Measurements from ENCODE around the gene RUNX2. TPM values are rescaled to one million over a fixed set of nuclear protein-coding genes. Genes with fewer than 3 reads are reported as not detected.

The RUNX2 gene
- polyA plus RNA-seq, 1 donor from 2014 or later, result not detected

GRCh38 chr6:45702849-45703739 lies 375.0 kb downstream of the RUNX2 start:
- H3K4me2 ChIP-seq (ENCODE audit: low read length), result no peak overlapping the region
- no peaks in the 10 kb centered on the region for H3F3A ChIP-seq (ENCODE audit: insufficient read depth, low read length, poor library complexity, severe bottlenecking)
- TF ChIP-seq EZH2 (IDR thresholded peaks at IDR 0.05; ENCODE audit: borderline replicate concordance, insufficient read depth, low read length, poor library complexity, severe bottlenecking), result no peak
- no peak for TF ChIP-seq MXI1 (conservative IDR thresholded peaks at IDR 0.05; ENCODE audit: poor library complexity, severe bottlenecking)
- TF ChIP-seq POLR2AphosphoS5 (IDR thresholded peaks at IDR 0.05), result no peak
- no peak for TF ChIP-seq TAF1 (IDR thresholded peaks at IDR 0.05; ENCODE audit: low read depth)
- TF ChIP-seq EP300 (conservative IDR thresholded peaks at IDR 0.05; ENCODE audit: poor library complexity, severe bottlenecking), result no peak
- TF ChIP-seq, protein P1, sequence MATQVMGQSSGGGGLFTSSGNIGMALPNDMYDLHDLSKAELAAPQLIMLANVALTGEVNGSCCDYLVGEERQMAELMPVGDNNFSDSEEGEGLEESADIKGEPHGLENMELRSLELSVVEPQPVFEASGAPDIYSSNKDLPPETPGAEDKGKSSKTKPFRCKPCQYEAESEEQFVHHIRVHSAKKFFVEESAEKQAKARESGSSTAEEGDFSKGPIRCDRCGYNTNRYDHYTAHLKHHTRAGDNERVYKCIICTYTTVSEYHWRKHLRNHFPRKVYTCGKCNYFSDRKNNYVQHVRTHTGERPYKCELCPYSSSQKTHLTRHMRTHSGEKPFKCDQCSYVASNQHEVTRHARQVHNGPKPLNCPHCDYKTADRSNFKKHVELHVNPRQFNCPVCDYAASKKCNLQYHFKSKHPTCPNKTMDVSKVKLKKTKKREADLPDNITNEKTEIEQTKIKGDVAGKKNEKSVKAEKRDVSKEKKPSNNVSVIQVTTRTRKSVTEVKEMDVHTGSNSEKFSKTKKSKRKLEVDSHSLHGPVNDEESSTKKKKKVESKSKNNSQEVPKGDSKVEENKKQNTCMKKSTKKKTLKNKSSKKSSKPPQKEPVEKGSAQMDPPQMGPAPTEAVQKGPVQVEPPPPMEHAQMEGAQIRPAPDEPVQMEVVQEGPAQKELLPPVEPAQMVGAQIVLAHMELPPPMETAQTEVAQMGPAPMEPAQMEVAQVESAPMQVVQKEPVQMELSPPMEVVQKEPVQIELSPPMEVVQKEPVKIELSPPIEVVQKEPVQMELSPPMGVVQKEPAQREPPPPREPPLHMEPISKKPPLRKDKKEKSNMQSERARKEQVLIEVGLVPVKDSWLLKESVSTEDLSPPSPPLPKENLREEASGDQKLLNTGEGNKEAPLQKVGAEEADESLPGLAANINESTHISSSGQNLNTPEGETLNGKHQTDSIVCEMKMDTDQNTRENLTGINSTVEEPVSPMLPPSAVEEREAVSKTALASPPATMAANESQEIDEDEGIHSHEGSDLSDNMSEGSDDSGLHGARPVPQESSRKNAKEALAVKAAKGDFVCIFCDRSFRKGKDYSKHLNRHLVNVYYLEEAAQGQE (IDR thresholded peaks at IDR 0.05; ENCODE audit: borderline replicate concordance), result no peak
- no peak for TF ChIP-seq SMC3 (conservative IDR thresholded peaks at IDR 0.05; ENCODE audit: poor library complexity)

DNA sequence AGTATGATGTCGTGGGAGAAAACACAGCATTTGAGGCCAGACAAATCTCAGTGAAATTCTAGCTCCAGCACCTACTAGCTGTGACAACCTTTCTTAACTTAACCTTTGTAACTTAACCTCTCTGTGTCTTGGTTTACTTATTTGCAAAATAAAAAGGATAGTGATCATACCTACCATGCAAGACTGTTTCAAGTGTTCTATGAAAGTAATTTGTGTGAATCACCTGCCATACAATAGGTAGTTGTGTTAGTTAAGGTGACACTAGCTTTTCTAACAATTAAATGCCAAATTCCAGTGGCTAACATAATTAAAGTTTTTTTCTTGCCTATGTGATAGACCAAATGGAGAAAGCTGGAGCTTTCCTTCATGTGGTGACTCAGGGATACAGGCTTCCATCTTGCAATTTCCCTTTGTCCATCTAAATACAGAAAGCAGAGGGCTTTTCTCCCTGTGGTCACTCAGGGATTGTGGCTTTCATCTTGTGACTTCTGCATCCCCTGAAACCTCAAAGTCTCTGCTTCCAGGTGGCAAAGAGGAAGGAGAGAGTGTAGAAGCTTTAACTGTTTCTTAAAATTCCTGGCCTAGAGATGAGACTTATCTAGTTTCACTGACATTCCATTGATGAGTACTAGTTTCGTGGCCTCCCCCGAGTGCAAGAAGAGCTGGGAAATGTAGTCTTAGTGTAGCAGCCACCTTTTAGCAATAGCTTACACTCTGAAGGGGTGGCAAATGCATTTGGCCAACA lies 376.1 kb downstream of the RUNX2 start:
- Histone ChIP-seq H3K27me3 (ENCODE audit: insufficient read depth, low read depth, low read length) (no peaks in the 10 kb centered on the region), H3K27ac (ENCODE audit: low read length) (no peak overlapping the region), H2AFZ (ENCODE audit: low read depth, low read length) (no peak overlapping the region), H3K79me2 (replicated peaks; ENCODE audit: insufficient read depth, low read length) (no peaks in the 10 kb centered on the region), H3F3A (ENCODE audit: insufficient read depth, low read length, poor library complexity, severe bottlenecking) (no peaks in the 10 kb centered on the region), H4K20me1 (ENCODE audit: insufficient read depth) (no peaks in the 10 kb centered on the region), H3K9ac (ENCODE audit: low read length) (no peak overlapping the region), H3K9me3 (ENCODE audit: low read length) (no peaks in the 10 kb centered on the region), H3K4me2 (ENCODE audit: low read length) (no peak overlapping the region), H3K36me3 (ENCODE audit: insufficient read depth, low read length) (no peaks in the 10 kb centered on the region), H3K4me3 (ENCODE audit: low read length) (no peak overlapping the region), H3K9me2 (ENCODE audit: insufficient read depth, low read length) (no peaks in the 10 kb centered on the region)
- TF ChIP-seq SMC3 (conservative IDR thresholded peaks at IDR 0.05; ENCODE audit: poor library complexity) (no peak), EP300 (conservative IDR thresholded peaks at IDR 0.05; ENCODE audit: poor library complexity, severe bottlenecking) (no peak), MXI1 (conservative IDR thresholded peaks at IDR 0.05; ENCODE audit: poor library complexity, severe bottlenecking) (no peak), EZH2 (IDR thresholded peaks at IDR 0.05; ENCODE audit: borderline replicate concordance, insufficient read depth, low read length, poor library complexity, severe bottlenecking) (no peak), POLR2AphosphoS5 (IDR thresholded peaks at IDR 0.05) (no peak), RAD21 (conservative IDR thresholded peaks at IDR 0.05) (no peak), TAF1 (IDR thresholded peaks at IDR 0.05; ENCODE audit: low read depth) (no peak)
- TF ChIP-seq, protein P1 (IDR thresholded peaks at IDR 0.05; ENCODE audit: borderline replicate concordance), result no peak
- TF ChIP-seq, protein P2, sequence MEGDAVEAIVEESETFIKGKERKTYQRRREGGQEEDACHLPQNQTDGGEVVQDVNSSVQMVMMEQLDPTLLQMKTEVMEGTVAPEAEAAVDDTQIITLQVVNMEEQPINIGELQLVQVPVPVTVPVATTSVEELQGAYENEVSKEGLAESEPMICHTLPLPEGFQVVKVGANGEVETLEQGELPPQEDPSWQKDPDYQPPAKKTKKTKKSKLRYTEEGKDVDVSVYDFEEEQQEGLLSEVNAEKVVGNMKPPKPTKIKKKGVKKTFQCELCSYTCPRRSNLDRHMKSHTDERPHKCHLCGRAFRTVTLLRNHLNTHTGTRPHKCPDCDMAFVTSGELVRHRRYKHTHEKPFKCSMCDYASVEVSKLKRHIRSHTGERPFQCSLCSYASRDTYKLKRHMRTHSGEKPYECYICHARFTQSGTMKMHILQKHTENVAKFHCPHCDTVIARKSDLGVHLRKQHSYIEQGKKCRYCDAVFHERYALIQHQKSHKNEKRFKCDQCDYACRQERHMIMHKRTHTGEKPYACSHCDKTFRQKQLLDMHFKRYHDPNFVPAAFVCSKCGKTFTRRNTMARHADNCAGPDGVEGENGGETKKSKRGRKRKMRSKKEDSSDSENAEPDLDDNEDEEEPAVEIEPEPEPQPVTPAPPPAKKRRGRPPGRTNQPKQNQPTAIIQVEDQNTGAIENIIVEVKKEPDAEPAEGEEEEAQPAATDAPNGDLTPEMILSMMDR (IDR thresholded peaks at IDR 0.05; ENCODE audit: poor library complexity, severe bottlenecking), result no peak

More at GRCh38 chr6:45702849-45703739, 375.0 kb downstream of the RUNX2 start:
- Histone ChIP-seq H3K9me2 (ENCODE audit: insufficient read depth, low read length) (no peaks in the 10 kb centered on the region), H3K9me3 (ENCODE audit: low read length) (no peaks in the 10 kb centered on the region), H3K36me3 (ENCODE audit: insufficient read depth, low read length) (no peaks in the 10 kb centered on the region), H3K4me3 (ENCODE audit: low read length) (no peak overlapping the region), H3K79me2 (replicated peaks; ENCODE audit: insufficient read depth, low read length) (no peaks in the 10 kb centered on the region), H3K27me3 (ENCODE audit: insufficient read depth, low read depth, low read length) (no peaks in the 10 kb centered on the region), H2AFZ (ENCODE audit: low read depth, low read length) (no peak overlapping the region), H3K9ac (ENCODE audit: low read length) (no peak overlapping the region), H4K20me1 (ENCODE audit: insufficient read depth) (no peaks in the 10 kb centered on the region), H3K27ac (ENCODE audit: low read length) (no peak overlapping the region)
